Lung (tissue), 12 donors: Measurements from ENCODE around the gene L3MBTL1. TPM values are rescaled to one million over a fixed set of nuclear protein-coding genes. Genes with fewer than 3 reads are reported as not detected.

ENCODE experiments used
- ATAC-seq: fragments of 200-7000 bp; cut with Tn5 transposase; one replicate; pipeline ENCODE4 v1.9.1; 2020; ENCODE audit warnings: moderate number of reproducible peaks; ENCODE audit not compliant: insufficient read depth, low FRiP score
- DNase-seq, 3 donors: peaks; one replicate each; pipeline ENCODE4 v3.0.0-alpha.2; 2013 to 2017
- H3K27ac ChIP-seq, 2 donors: one replicate each; pipeline ENCODE4 v1.5.1; 2013; ENCODE audit warnings: mild to moderate bottlenecking in 2 of 2, moderate library complexity in 2 of 2, control low read depth in 1 of 2, inconsistent platforms in 1 of 2, low read depth in 1 of 2, low read length in 1 of 2
- H3K27me3 ChIP-seq, 3 donors: one replicate each; pipeline ENCODE4 v1.5.1; 2013; ENCODE audit warnings: low read length in 2 of 3; ENCODE audit not compliant: control insufficient read depth in 3 of 3, insufficient read depth in 3 of 3
- H3K36me3 ChIP-seq, 4 donors: one replicate each; pipeline ENCODE4 v1.5.1; 2013; ENCODE audit warnings: low read length in 4 of 4, mild to moderate bottlenecking in 1 of 4, moderate library complexity in 1 of 4; ENCODE audit not compliant: control insufficient read depth in 4 of 4, insufficient read depth in 4 of 4
- H3K4me1 ChIP-seq, 5 donors: one replicate each; pipeline ENCODE4 v1.5.1; 2013; ENCODE audit warnings: low read length in 5 of 5, mild to moderate bottlenecking in 2 of 5, moderate library complexity in 1 of 5; ENCODE audit not compliant: control insufficient read depth in 5 of 5, insufficient read depth in 5 of 5
- H3K4me3 ChIP-seq: one replicate; pipeline ENCODE4 v1.5.1; 2013; ENCODE audit warnings: mild to moderate bottlenecking, control low read depth, moderate library complexity
- H3K9ac ChIP-seq, 2 donors: one replicate each; pipeline ENCODE4 v1.5.1; 2013; ENCODE audit warnings: low read length in 2 of 2, control low read depth in 1 of 2; ENCODE audit not compliant: insufficient read depth in 1 of 2
- H3K9me3 ChIP-seq, 4 donors: one replicate each; pipeline ENCODE4 v1.5.1; 2013; ENCODE audit warnings: low read length in 3 of 4, mild to moderate bottlenecking in 1 of 4, moderate library complexity in 1 of 4; ENCODE audit not compliant: control insufficient read depth in 4 of 4, insufficient read depth in 3 of 4
- WGBS, 2 donors: extraction: QIAGEN DNeasy Blood & Tissue Kit; methylation state at CpG; one replicate each; pipeline ENCODE4 v1.1.7; 2013; 5-methylcytosine and 5-hydroxymethylcytosine counted together
- polyA plus RNA-seq, 2 donors: library from polyadenylated mRNA; stranded (reverse); fragments of 200-250 nt; gene quantifications; one replicate each; pipeline ENCODE4 v1.2.1, GENCODE V29; 2013
- total RNA-seq, 2 donors: library from RNA; depleted of rRNA in 1 of 2; stranded (reverse); fragments of >200 nt in 1 of 2; gene quantifications; one replicate each; pipeline ENCODE4 v1.2.1, GENCODE V29; 2014 to 2021
- TF ChIP-seq, protein P1 (sequence below): IDR thresholded peaks from 2 replicates; pipeline ENCODE4 v1.5.1; 2012; ENCODE audit warnings: mild to moderate bottlenecking; ENCODE audit errors: control extremely low read depth, extremely low read depth
- donor health status: control.
- donor health status: control.
- donor health status: Bipolar disorder and iron deficiency.
- donor health status: healthy.
- donor health status: DM: yes; HTN: yes; CAD: no.

L3MBTL1 gene
- total and polyA plus RNA-seq, 4 donors = 1.7 to 18.6 (median 6.6) TPM

DNA sequence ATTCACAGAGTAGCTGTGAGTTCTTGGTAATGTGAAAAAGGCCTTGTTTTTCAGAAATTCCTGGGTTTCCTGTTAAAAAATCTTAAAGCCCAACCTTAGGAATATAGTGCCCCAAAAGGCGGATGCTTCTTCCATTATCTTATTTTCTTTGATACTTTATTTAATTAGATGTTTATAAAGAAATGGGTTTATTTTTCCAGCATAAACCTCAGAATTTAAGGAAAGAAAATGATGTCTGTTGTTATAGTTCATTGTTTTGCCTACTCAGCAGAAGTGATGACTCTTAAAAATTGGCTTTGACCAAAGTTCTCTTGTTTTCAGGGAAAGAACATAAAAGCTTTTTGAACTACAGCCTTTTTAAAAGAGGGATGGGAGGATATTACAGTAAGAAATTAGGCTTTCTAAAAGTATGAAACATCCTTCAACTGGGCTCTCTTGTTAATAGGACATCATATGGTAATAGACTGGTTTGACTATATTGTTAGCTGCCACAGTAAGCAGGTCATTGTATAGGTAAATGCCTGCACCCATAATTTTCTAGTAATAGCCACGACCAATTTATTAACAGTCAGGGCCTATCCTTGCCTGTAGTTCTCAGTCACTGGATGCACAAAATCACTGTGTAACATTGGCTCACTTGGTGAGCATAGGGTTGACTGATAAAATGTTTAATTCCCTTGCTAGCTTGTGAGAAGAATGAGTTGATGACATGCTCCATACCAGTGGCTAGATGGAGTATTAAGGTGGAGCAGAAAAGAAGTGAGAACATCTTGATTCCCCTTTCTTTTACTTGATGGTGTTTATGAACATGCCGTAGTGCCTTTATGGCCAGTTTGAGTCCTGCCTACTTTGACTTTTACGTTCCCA, 44.6 kb upstream of the L3MBTL1 start:
- DNase-seq (no peak), ATAC-seq (no peak)
- no peaks in the 10 kb centered on the region for H3K27me3 ChIP-seq
- H3K9me3 ChIP-seq = no peaks in the 10 kb centered on the region
- H3K27ac ChIP-seq = no peak overlapping the region
- 93 to 95% methylated on average over 4 of the region's 4 CpGs for WGBS, 2 donors
- H3K9ac ChIP-seq = no peak overlapping the region
- TF ChIP-seq, protein P1, sequence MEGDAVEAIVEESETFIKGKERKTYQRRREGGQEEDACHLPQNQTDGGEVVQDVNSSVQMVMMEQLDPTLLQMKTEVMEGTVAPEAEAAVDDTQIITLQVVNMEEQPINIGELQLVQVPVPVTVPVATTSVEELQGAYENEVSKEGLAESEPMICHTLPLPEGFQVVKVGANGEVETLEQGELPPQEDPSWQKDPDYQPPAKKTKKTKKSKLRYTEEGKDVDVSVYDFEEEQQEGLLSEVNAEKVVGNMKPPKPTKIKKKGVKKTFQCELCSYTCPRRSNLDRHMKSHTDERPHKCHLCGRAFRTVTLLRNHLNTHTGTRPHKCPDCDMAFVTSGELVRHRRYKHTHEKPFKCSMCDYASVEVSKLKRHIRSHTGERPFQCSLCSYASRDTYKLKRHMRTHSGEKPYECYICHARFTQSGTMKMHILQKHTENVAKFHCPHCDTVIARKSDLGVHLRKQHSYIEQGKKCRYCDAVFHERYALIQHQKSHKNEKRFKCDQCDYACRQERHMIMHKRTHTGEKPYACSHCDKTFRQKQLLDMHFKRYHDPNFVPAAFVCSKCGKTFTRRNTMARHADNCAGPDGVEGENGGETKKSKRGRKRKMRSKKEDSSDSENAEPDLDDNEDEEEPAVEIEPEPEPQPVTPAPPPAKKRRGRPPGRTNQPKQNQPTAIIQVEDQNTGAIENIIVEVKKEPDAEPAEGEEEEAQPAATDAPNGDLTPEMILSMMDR = no peak
- H3K4me1 ChIP-seq = peaks cover 0 to 15% (median 3%) of the 10 kb centered on the region in 5 donors
- H3K4me3 ChIP-seq = no peak overlapping the region
- peaks cover 15 to 69% (median 38%) of the 10 kb centered on the region in 4 donors for H3K36me3 ChIP-seq

- H3K27ac ChIP-seq = no peak overlapping the region
- no peak overlapping the region for H3K4me3 ChIP-seq
- H3K9ac ChIP-seq = no peak overlapping the region
- H3K36me3 ChIP-seq = peaks cover 15 to 69% (median 39%) of the 10 kb centered on the region in 4 donors
- ATAC-seq (no peak), DNase-seq (no peak)
- WGBS, 2 donors = 74 to 80% methylated on average over 3 of the region's 3 CpGs
- TF ChIP-seq, protein P1 = no peak
- no peaks in the 10 kb centered on the region for H3K27me3 ChIP-seq
- no peaks in the 10 kb centered on the region for H3K9me3 ChIP-seq
- peaks cover 0 to 15% (median 3%) of the 10 kb centered on the region in 5 donors for H3K4me1 ChIP-seq
Observed at GRCh38 chr20:43463527-43464218, 43.8 kb upstream of the L3MBTL1 start.

- TF ChIP-seq, protein P1 = no peak
- H3K9me3 ChIP-seq = no peaks in the 10 kb centered on the region
- peaks cover 14 to 66% (median 36%) of the 10 kb centered on the region in 4 donors for H3K36me3 ChIP-seq
- H3K9ac ChIP-seq = no peak overlapping the region
- WGBS, 2 donors = 88 to 92% methylated on average over 9 of the region's 9 CpGs
- no peaks in the 10 kb centered on the region for H3K27me3 ChIP-seq
- no peak overlapping the region for H3K27ac ChIP-seq
- ATAC-seq (no peak), DNase-seq (no peak)
- peaks cover 0 to 10% (median 2%) of the 10 kb centered on the region in 5 donors for H3K4me1 ChIP-seq
- no peak overlapping the region for H3K4me3 ChIP-seq
Observed at GRCh38 chr20:43464219-43464790, 43.2 kb upstream of the L3MBTL1 start.
